ENCODE results near the gene PRKCQ.

DNA sequence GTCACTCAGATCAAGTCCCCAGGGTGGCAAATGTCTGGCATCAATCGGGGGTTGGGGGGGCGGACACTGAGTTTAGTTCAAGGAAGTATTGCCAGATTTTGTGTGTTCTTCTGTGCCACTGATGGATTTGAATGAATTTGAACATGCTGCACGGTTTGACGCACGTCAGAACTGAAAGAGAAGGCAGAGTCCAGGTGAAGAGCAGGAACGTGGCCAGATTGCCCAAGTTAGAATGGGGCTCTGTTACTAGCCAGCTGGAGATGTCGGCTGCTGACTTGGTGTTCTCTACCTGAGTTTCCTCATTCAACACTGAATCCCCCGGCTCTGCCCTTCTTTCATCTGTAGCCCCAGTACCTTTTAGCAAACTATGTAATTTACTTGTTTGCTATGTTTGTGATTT is 180.2 kb downstream of the PRKCQ start:
- TF ChIP-seq GATA2 (IDR thresholded peaks at IDR 0.05; ENCODE audit: low read depth, low read length) (no peak), GATA3 (IDR thresholded peaks at IDR 0.05; ENCODE audit: low read depth, low read length) (no peak)

Measured in SH-SY5Y (cell line).